HL-60/S4 (cell line): ENCODE results near the gene LRP1B.
"Not testable (repeated sequence)": the region's sequence is repeated elsewhere in the genome, so short reads cannot be mapped to it uniquely, and the experiment has no call there.

Experiments used
- in situ Hi-C: fragments of 300-500 bp; cut with MboI; formaldehyde crosslinking; loops from 2 replicates; pipeline ENCODE4 v1.14.3; 2022; ENCODE audit warnings: low sequenced_read_pairs

Gene LRP1B

GRCh38 chr2:140990416-140990815, 1140.4 kb downstream of the LRP1B start:
- in situ Hi-C loops = no loop called here

DNA sequence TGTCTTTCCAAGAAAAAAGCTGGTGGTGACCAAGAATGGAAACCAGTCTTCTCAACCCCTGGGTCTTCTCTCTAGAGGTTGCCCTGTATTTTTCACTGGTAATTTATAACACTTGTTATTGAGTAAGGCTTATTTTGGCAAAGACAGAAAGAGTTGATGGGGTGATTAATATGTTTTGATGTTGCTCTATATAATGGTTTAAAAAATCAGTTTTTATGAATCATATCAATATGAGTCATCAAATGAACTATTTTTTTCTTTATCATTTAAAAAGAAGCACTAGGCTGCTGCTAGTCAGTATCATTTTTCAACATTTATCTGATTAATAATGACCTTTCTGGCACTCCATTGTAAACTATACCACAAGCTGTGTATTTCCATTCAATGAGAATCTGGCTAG, 1142.2 kb downstream of the LRP1B start:
- in situ Hi-C loops = no loop called here

- in situ Hi-C loops = no loop called here
Observed at GRCh38 chr2:140986456-140986855, 1144.4 kb downstream of the LRP1B start.

GRCh38 chr2:140975237-140975636, 1155.6 kb downstream of the LRP1B start:
- in situ Hi-C loops = no loop called here

GRCh38 chr2:140972724-140973123, 1158.1 kb downstream of the LRP1B start:
- in situ Hi-C loops = no loop called here

- in situ Hi-C loops = not testable (repeated sequence)
Observed at GRCh38 chr2:140964324-140964723, 1166.5 kb downstream of the LRP1B start.

GRCh38 chr2:140949932-140950331, 1180.9 kb downstream of the LRP1B start:
- in situ Hi-C loops = no loop called here

GRCh38 chr2:140947236-140947635, 1183.6 kb downstream of the LRP1B start:
- in situ Hi-C loops = no loop called here

GRCh38 chr2:140943867-140944266, 1186.9 kb downstream of the LRP1B start:
- in situ Hi-C loops = no loop called here

DNA sequence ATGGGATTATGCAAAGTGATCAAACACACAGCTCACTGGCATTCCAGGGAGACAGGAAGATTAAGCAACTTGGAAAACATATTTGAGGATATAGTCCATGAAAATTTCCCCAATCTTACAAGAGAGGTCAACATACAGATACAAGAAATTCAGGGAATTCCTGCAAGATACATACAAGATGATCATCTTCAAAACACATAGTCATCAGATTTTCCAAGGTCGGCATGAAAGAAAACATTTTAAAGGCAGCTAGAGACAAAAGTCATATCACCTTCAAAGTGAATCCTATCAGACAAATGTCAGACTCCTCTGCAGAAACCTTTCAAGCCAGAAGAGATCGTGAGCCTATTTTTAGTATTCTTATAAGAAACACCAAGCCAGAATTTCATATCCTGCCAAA, 1188.5 kb downstream of the LRP1B start:
- in situ Hi-C loops = no loop called here

DNA sequence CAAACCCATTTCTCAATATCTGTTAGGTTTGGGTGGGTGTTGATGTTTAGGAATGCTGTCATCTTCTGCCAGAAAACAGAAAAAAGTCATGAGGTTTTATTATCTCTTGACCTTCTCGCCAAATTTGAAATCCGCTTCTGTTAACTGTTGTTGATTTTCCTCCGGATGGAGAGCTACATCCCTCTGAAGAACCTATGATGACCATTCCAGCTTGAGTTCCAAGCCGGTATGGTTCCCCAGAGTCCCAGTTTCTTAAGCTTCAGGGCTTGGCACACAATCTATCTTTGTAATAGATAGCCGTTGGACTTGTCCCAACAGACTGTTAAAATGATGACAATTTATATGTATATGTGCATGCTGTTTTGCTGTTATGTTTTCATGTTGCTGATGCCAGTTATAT, 1201.0 kb downstream of the LRP1B start:
- in situ Hi-C loops = no loop called here

GRCh38 chr2:140918426-140918825, 1212.4 kb downstream of the LRP1B start:
- in situ Hi-C loops = no loop called here

- in situ Hi-C loops = no loop called here
Observed at GRCh38 chr2:140916410-140916809, 1214.4 kb downstream of the LRP1B start.

GRCh38 chr2:140910683-140911082, 1220.1 kb downstream of the LRP1B start:
- in situ Hi-C loops = no loop called here

DNA sequence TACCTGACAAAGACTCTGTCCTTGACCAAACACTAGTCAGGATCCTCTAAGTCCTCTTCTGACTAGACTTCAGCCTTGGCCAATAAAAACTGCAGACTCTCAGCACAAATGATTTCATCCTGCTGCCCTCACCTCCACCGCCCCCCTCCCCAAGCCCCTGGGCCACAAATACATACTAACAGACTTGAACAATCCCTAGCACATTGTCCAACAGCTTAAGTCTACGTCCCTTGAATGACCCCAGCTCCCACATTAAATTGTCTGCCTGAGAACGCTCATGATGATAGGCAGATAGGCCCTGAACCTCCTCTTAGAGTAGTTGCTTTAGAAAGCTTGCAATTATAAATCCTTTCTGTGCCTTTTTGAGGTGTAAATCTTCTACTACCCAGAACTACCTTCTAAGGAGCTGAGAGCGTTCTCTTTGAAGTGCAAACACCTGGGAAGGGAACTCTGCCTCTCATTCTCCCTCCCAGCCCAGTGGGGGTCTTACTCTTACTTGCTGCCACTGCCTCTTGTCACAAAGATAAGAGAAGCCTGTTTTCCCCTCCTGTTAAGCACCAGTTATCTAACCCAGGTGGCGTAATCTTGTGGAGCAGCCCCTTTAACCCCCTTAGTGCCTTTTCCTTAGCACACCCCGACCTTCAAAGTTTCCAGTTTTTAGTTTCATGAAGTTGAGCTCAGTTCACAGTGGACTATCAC, 1225.6 kb downstream of the LRP1B start:
- in situ Hi-C loops = no loop called here

DNA sequence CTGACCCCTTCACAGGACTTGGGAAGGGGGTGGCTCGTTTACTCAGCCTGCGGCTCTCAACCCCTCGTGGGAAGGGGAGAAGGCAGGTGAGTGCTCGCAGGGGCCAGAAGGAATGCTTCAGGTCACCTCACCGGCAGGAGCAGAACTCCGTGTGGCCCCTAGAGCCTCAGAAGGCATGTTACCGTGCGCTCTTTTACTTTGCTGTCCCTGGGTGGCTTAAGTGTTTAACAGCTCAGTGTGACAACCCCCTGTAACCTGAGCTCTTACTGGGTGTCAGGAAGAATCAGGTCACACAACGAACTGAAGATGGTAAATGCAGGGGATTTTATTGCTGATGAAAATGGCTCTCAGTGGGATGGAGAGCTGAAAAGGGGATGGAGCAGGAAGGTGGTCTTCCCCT, 1235.4 kb downstream of the LRP1B start:
- in situ Hi-C loops = no loop called here

DNA sequence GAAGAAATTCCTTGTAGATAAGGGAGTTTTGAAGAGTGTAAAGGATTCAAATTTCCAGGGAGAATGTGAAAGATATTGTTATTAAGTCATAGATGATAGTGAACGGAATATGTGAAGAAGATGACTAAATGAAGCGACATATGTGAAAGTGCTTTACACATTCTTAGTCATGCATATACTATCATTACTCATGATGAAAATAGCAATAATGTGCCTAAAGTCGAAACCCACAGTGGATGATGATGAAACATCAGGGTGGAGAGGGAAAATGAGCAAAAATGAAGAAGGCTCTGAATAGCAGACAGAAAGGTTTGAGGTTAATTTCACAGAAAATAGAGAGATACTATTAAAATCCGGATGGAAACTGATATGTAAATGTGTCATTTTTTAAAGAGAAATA, 1237.1 kb downstream of the LRP1B start:
- in situ Hi-C loops = no loop called here

GRCh38 chr2:140892911-140893637, 1237.7 kb downstream of the LRP1B start:
- in situ Hi-C loops = no loop called here

GRCh38 chr2:140892436-140892835, 1238.4 kb downstream of the LRP1B start:
- in situ Hi-C loops = no loop called here

DNA sequence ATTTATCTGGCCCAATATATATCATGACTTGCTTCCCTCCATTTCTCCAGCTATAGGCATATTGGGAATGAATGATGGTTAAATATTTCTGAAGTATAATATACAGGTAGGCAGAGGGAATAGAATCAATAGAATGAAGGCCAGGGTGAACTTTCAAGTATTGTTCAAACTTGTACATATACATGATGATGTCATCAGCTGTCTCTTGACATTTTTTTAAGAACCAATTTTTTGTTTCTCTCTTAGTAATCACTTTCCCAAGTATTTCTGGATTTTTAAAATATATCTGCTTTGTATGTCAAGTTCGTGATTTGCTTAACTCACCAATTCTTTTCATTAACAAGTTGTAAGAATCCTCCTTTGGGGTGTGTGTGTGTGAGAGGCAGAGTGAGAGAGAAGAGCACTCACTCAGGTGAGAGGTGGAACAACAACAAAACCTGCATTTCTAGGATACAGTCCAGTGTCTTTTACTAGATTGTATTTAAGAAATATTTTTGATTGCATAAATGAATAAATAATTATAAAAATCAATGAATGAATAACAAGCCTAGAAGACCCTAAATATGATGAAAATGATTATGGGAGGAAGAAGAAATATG, 1239.1 kb downstream of the LRP1B start:
- in situ Hi-C loops = no loop called here

GRCh38 chr2:140882671-140883620, 1247.9 kb downstream of the LRP1B start:
- in situ Hi-C loops = no loop called here
